DMS79 treated with DMSO at 0.1 percent for 48 hours (cell line): ENCODE measurements around the gene FHDC1.
A peak's percentile ranks its signal among the peaks of the same experiment; 100 is the strongest.

Experiments
- DNase-seq: peaks from one replicate; lab custom pipeline; 2025; lab: John Stamatoyannopoulos, UW

FHDC1 gene

DNA sequence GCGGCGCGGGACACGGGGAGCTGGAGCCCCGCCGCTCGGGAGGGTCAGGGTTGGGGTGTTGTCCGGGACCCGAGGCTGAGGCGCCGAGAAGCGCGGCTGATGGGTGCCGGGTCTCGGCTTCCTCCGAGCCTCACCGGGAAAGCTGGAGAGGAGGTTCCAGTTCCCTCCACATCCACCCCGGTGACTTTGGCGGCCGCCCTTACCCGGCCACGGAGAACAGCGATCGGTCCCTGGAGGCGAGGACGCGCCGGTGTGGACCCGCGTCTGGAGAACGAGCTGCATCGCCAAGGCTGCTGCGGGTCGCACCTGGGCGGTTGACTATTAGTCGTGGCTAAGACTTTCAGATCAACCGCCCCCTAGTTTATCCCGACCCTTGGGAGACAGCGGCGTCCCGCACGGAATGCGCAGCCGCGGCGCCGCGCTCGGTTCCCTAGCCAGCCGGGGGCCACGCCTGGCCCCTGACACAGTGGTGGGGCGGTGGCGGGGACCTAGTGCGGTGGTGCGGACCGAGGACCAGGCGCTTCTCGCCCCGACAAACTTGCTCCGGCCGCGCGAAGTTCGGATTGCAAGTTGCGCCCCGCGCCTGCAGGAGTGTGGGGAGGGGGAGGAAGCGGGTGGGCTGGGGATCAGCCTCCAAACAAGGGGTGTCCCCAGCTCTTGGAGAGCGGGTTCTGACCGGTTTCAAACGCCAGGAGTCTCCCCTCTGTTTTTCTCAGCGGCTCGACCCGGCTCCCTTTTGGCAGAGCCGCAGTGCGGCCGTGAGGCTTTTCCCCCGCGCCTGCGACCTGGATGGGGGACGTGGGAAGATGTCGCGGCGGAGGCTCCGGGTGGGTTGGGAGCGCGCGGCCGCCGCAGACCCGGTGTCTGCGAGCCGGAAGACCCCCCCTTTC, 568 bp downstream of the FHDC1 start:
- no peak for DNase-seq

DNA sequence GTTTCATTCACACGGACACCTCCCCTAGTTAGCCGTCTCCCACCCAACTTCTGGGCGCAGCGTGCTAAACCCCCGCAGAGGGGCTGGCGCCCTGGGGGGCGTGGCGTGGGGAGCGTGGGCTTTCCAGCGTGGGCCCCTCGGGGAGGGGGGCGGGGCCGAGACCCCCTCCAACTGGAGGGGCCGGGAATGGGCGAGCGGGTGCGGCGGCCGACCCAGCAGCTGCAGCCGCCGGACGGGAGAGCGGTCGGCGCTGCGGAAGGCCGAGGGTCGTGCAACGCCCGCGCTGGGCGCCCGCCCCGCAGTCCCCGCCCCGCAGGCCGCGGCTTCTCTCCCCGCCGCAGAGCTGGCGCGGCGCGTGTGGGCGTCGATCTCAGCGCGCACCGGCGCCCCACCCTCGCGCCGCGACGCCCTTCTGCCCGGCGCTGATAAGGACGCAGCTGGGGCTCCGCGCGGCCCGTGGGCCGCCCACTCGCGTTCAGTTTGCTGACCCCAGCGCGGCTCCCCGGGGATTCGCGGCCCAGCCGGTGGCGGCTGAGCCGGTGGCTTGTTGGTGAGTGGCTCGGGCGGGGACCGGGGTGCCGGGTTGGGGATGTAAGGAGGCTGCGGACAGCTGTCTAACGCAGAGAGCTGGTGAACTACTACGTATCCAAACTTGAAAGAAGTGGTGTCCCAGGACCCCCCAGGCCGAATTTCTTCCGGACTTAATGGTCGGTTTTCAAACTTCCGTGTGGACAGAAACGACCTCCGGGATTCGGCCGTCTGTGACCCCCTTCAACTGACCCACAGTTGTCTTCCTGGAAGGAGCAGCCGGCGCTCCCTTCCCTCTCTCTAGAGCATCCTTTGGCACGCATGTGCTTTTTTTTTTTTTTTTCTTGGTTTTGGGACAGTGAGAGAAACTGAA, 1.5 kb downstream of the FHDC1 start:
- no peak for DNase-seq

DNA sequence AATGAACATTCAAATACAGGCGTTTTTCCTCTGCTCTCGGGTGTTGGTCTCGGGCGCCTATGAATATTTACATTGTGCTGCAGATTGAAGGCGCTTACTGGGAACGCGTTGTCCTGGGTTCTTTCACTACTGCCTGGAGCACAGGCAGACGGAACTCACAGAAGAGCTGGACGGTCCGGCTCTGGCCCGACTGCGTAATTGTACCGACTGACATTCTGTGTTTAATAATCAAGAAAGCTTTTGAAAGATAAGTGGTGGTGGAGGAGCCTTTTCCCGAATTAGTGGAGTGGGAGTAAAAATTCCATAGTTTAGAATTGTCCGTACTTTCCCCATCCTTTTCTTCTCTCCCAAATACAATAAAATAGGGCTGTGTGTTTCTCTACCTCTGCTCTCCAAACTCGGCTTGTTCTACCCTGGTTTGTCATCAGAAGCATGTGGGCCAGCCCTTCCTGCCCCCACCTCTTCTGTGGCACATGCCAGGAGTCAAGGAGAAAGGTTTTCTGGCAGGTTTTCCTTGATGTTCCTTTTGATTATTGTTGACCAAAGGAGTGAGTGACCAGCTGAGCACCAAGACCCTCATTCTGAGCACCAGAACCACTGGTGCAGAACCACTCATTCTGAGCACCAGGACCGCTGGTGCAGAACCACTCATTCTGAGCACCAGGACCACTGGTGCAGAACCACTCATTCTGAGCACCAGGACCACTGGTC, 2.3 kb downstream of the FHDC1 start:
- peak; percentile 72 for DNase-seq

DNA sequence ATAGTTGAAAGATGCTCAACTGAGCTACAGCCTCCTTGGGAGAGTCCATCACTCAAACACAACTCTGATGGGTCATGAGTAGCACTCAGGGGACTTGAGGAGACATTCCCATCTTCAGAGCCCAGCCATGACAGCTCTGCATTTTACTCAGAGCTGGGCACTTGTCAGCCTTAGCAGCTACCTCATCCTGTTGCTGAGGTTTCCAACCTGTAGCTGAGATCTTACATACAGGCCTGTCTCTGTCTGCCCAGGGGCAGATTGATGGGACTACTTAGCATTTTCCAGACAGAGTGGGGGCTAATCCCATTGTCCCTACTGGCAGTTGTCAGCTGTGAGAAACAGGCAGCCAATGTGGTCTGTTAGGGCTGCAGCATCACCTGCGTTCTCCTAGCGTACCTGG, 3.5 kb downstream of the FHDC1 start:
- no peak for DNase-seq

DNA sequence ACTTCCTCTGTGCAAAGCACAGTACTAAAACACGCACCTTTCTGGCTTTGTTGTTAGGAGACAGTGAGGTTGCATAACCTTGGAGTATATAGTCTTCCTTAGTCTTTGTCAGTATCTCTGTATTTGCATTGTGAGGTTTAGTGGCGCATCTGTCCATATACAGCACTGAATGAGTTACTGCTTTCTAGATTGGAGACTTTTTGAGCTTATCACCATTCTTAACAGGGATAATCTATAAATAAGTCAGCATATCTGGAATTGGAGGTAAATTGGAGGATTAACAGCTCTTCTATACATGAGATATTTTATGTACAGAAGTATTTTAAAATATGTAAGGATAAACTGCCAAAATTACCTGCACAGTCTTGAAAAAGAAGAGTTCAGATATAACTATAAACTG, 4.3 kb downstream of the FHDC1 start:
- no peak for DNase-seq

DNA sequence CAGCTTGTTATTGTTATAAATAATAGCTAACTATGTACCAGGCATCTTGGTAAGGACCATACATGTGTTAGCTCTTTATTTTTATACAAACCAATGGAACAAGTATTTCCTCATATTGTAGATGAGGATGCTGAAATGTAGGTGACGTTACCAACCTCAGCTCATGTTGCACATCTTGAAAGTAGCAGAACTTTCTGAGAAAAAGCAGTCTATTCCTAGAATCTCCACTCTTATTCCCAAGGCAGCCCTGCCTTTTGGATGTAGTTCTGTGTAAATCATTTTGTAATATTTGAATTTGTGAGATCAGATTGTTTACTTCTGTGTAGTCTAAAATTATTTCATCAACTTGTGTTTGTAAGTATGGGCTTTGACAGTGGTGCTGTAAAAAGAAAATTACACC, 5.3 kb downstream of the FHDC1 start:
- DNase-seq, result no peak

DNA sequence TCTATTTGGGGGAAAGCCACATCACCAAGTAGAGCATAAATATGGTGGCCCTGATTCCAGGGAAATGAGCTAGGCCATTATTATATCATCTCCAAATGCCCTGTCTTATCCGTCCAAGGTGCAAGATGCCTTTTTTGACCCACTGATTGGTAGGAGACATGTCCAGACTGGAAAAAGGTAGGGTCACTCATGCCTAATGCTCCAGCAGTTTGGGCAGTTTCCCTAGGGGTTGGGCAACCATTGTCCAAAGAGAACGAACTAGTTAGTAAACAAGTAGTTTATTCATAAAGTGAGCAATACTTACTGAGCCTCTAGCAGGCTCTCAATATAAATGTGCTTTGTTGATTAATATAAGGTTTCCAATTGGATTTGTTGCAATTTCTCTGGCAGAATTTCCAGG, 6.2 kb downstream of the FHDC1 start:
- no peak for DNase-seq

DNA sequence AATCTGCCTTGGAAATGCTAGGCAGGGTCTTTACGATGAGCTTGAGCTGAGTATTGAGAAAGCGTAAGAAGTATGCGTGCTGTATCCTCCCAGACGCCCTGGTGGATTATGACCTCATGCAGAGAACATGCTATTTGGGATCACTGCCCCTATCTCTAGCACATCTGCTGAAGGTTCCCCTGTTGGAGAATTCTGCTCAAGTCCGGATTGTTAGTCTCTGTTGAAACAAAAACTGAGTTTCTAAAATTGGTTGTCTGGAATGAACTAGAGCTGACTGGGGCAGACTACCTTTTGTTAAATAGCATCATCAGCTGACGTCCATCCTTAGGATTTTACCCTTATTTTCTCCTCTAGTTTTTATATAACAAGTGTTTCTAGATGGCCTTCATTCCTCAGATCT, 7.5 kb downstream of the FHDC1 start:
- DNase-seq, result no peak

DNA sequence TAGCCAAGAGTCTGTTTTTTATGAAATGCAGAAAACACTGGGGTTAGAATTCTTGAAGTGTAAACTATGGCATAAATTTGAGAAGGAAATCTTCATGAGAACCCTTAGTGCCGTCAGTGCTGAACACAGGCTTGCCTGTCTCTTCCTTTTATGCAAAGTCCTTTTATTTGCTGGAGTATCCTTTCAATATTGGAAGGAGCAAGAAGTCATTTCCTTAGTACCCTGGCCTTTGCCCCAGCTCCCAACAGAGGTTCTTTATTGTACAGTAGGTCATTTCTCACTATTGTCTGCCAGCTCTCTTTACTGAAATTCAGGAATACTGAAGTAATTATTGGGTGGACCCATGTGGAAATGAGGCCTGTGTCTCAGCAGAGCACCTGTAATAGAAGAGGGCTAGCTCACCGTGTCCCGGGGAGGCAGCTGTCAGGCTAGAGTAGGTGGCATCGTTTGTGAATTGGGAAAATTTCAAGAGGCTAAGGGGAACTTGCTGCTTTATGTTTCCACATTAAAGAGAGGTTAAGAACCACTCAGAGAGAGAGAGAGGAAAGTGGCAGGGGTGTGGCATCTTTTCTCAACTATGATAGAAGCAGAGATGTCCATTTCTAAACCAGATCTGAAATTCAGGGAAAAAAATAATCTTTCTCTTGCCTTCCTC, 8.7 kb downstream of the FHDC1 start:
- DNase-seq, result no peak

DNA sequence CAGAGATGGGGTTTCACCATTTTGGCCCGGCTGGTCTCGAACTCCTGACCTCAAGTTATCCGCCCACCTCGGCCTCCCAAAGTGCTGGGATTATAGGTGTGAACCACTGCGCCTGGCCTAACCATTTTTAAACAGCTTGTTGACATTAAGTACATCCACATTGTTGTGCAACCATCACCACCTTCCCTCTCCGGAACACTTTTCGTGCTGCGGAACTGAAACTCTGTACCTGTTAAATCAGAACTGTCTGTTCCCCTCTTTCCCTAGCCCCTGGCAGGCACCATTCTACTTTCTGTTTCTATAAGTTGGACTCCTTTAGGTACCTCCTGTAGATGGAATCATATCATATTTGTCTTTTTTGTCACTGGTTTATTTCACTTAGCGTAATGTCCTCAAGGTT, 9.5 kb downstream of the FHDC1 start:
- DNase-seq, result no peak

DNA sequence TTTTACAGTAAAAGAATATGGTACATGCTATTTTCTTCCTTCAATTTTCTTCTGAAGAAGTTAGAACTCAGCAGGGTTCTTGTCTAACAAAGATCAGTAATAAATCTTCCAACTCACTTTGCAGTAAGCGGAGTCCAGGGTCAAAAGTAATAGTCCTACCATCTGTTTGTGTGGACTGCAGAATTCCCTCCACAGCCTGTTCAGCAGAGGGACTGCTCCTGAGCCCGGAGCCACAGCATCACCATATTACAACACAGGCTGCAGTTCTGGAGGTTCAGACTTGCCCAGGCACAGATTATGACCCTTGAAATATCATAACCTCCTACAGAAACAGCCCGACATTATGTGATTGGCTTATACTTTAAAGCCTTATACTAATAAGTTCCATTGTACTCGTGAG, 10.3 kb downstream of the FHDC1 start:
- DNase-seq, result no peak

DNA sequence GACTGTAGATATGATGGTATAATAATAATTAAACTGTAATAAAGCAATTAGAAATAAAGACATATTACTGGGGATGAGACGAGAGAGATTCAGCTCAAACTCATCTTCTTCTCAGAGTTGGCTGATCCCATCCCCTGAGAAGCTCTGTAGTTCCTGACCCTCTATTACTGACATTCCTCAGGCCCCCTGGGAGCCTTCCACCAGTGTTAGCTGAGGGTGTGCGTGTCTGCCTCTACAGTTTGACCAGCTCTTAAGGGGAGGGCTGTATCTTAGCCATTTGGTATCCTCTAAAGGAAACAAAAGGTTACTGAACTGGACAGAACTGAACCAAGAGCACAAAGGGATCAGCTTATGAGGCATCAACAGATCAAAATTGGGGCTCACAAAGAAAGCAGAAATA, 11.2 kb downstream of the FHDC1 start:
- DNase-seq, result no peak

DNA sequence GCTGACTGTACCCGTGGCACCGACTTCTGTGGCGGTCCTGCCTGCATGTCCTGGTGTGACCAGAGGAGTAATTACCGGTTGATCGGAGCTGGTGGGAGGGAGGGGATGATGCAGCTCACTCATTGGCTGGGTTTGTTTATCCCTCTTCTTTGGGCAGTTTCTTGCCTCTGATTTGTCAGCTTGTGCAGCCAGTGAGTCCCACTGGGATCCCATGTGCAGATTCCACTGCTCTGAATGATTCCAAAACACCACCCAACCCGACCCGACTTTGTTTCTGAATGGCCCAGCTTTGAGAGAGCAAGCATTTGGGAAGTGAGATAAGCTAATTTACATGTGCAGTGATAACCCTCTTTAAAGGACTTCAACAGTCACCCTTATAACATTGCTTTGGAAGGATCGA, 13.8 kb downstream of the FHDC1 start:
- DNase-seq, result no peak

DNA sequence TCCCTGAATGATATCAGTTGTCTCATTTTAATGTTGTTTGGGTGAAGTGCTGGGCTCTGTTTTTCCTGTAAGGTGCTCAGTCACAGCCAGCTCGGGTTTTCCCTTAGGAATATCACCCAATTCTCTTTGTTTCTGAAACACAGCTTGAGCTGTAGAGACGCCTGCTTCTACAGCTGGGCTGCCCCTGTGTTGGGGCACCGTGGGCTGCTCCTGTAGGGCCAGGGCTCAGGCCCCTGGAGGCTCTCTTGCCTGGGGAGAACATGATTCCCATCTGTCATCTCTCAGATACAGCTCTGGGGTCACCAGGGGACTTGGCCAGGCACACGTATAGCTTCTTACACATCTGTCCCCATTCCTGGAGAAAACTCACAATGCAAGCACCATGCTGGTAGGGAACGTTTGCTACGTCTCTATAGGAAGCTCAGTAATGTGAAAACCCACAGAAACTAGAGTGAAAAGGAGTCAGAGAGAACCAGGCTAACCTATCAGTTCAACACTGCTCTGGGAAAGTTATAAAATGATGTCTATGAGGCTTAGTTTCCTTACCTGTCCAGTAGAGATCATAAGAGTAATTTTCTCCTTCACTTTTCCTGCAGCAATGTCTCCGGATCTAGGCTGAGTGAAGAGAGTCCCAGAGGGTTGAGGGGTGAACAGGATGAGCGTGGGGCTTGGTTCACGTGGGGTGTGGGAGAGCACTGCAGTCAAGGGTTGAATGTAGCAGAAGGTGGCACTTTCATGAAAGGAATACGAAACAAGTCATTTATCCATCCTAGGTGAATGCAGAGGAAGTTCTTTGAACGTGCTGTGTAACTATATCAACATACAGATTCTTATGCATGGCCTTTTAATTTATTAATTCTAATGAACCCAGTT, 14.5 kb downstream of the FHDC1 start:
- DNase-seq, result no peak

DNA sequence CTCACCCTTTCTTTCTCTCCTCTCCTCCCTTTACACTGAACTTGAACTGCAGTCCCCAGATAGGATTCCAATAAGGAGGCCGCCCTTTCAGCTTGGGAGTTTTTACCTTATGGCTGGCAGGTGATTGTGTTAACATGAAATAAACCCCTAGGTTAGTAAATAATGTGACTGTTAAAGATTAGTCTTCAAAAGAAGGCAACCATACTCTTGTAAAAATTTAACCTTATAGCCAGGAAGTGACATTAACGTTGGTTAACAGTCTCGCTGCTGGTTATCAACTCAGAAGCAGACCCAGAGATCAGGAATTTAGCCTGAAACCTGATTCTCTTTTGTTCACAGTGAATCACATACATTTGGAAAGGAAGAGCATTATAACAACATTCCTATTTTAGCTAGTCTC, 15.2 kb downstream of the FHDC1 start:
- DNase-seq, result no peak

DNA sequence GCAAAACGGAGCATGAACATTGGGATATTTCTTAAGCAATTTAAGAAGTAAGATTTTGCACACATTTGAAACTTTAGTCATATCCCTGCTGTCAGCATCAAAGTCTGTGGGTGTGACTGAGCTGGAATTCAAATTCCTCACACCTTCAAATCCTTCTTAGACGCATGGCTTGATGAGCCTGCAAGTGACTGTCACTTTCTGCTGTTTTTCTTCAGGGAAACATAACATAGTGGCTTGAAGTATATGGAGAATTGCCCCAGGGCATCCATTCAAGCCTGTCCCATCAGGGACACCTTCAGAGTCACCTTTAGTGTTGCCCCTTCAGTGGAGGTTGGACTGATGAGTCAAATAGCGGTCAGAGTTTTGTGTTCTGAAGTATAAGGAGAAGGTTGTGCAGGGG, 17.4 kb downstream of the FHDC1 start:
- DNase-seq, result no peak

DNA sequence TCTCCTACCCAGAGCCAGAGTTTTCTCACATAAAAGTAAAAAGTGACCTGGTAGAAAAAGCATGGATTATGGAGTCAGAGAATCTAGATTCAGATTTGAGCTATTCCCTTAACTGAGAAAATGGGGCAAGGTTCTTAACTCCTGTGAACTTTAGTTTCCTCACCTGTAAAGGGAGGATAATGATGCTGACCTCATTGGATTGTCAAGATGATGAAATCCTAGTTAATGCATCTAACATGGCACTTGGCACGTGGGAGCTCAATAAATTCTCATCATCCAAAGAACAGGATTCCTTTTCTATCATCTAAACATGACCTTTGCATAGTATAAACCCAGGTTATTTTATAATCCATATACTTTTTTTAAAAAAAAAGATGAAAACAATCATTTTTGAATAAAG, 18.6 kb downstream of the FHDC1 start:
- no peak for DNase-seq

DNA sequence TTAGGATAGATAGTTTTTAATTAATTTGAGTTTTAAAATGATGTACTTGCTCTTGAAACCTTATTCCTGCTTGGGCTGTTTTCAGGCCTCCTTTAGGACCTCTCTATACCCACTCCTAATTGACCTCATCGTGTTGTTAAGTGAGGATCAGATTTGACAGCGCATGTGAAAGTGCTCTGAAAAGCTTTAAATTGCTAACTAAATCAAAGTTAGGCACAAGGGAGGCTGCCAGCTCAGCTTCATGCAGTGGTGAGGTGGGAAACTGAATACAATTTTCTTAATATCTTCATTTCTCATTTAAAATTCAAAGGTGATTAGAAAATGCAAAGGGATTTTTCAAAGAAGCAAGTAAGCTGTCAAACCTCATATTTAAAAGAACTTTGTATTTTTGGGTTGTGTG, 20.0 kb downstream of the FHDC1 start:
- DNase-seq, result no peak

DNA sequence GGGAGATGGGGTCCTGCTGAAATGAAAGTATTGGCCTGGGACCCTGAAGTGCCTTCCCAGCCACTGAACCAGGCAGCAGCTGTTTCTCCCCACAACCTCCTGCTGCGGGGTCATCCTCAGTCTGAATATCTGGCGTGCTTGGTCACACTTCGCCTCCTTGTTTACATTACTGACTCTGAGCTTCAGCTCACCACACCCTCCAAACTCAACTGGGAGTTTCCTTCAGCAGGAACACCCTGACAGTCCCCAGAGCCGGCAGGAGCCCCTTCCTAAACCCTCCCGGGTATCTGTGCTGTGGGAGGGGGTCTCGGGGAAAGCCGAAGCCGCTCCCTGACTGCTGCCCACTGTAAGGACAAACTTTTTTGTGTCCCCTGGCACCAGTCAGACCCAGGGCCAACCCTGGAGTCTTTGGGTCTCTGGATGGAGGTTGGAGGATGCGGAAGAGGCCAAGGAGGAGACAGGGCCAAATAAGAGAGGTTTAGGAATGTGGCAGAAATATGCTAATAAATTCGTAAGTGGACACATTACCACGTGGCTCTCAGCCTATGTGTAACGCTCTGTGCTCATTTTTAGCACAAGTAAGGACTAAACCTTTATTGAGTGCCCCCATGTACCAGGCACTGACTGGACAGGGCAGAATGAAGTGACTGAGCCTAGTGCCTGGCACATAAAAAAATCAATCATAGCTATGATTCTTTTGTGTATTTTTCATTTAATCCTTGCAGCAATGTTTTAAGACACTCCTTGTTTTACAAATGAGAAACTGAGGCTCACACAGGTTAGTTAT, 20.7 kb downstream of the FHDC1 start:
- DNase-seq, result no peak
